C4-2B (cell line): ENCODE results near the gene SARM1.

ENCODE experiments used
- ZFX ChIP-seq: fragments of 450-650 bp; IDR thresholded peaks from 2 replicates; pipeline ENCODE4 v1.6.1; 2017
- TF ChIP-seq, protein P1 (sequence below): fragments of 450-650 bp; conservative IDR thresholded peaks from 2 replicates; pipeline ENCODE4 v1.5.1; 2017; ENCODE audit warnings: mild to moderate bottlenecking

DNA sequence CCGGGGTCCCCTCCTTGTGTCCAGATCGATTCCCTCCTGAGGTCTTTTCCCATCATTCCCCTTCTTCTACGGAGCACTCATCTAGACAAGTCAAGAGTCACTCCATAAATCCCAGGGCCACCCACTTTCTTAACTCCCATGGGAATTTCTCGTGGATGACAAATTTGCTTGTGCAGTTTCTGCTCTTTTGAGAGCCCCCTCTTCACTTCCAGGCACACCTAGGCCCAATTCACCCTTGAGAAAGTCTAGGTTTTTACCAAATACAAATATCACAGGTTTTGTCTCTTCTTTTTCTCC is 13.6 kb upstream of the SARM1 start:
- TF ChIP-seq, protein P1, sequence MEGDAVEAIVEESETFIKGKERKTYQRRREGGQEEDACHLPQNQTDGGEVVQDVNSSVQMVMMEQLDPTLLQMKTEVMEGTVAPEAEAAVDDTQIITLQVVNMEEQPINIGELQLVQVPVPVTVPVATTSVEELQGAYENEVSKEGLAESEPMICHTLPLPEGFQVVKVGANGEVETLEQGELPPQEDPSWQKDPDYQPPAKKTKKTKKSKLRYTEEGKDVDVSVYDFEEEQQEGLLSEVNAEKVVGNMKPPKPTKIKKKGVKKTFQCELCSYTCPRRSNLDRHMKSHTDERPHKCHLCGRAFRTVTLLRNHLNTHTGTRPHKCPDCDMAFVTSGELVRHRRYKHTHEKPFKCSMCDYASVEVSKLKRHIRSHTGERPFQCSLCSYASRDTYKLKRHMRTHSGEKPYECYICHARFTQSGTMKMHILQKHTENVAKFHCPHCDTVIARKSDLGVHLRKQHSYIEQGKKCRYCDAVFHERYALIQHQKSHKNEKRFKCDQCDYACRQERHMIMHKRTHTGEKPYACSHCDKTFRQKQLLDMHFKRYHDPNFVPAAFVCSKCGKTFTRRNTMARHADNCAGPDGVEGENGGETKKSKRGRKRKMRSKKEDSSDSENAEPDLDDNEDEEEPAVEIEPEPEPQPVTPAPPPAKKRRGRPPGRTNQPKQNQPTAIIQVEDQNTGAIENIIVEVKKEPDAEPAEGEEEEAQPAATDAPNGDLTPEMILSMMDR = no peak
- no peak for TF ChIP-seq ZFX
